Tibial nerve (tissue), 4 donors: ENCODE results near the gene PCBP3.

Experiments used
- EP300 ChIP-seq, 2 donors: sonication (generic); formaldehyde crosslinking; IDR thresholded peaks; one replicate each; pipeline ENCODE4 v1.6.1; 2017; ENCODE audit warnings: antibody characterized with exemption in 2 of 2, mild to moderate bottlenecking in 1 of 2
- POLR2A ChIP-seq, 2 donors: fragments of 450-650 bp; IDR thresholded peaks; one replicate each; pipeline ENCODE4 v1.6.1; 2017; ENCODE audit warnings: antibody characterized with exemption in 2 of 2, mild to moderate bottlenecking in 2 of 2, moderate library complexity in 2 of 2
- TF ChIP-seq, protein P1 (sequence below), 5 experiments: fragments of 200-600 bp in 3 of 5; fragments of 450-650 bp in 2 of 5; sonication (generic) in 3 of 5; IDR thresholded peaks; one replicate each; pipeline ENCODE4 v1.5.1; 2016 to 2019; ENCODE audit warnings: antibody characterized with exemption in 5 of 5, mild to moderate bottlenecking in 3 of 5, moderate library complexity in 2 of 5

DNA sequence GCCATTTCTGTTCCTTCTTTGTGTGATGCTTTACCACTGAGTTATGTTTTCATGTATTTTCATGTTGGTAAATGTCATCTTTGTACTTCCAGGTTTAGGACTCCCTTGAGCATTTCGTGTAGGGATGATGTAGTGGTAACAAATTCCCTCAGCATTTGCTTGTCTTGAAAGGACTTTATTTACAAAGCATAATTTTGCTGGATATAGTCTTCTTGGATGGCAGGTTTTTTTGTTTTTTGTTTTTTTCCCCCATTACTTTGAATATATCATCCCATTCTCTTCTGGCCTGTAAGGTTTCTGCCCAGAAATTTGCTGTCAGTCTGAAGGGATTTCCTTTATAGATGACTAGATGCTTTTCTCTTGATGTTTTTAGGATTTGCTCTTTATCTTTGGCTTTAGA, 133.4 kb downstream of the PCBP3 start:
- TF ChIP-seq, protein P1, sequence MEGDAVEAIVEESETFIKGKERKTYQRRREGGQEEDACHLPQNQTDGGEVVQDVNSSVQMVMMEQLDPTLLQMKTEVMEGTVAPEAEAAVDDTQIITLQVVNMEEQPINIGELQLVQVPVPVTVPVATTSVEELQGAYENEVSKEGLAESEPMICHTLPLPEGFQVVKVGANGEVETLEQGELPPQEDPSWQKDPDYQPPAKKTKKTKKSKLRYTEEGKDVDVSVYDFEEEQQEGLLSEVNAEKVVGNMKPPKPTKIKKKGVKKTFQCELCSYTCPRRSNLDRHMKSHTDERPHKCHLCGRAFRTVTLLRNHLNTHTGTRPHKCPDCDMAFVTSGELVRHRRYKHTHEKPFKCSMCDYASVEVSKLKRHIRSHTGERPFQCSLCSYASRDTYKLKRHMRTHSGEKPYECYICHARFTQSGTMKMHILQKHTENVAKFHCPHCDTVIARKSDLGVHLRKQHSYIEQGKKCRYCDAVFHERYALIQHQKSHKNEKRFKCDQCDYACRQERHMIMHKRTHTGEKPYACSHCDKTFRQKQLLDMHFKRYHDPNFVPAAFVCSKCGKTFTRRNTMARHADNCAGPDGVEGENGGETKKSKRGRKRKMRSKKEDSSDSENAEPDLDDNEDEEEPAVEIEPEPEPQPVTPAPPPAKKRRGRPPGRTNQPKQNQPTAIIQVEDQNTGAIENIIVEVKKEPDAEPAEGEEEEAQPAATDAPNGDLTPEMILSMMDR (IDR thresholded peaks at IDR 0.05) = no peak
- TF ChIP-seq POLR2A (IDR thresholded peaks at IDR 0.05) (no peak), EP300 (IDR thresholded peaks at IDR 0.05) (no peak)
